ENCODE measurements around the gene RASGRF1. TPM values are rescaled to one million over a fixed set of nuclear protein-coding genes. Genes with fewer than 3 reads are reported as not detected.

Gene RASGRF1
- total RNA-seq, 4 donors from 2014 or later: 5.4 to 73.4 TPM; not detected in 2

GRCh38 chr15:79003301-79003700 lies 87.3 kb downstream of the RASGRF1 start:
- no peak for TF ChIP-seq POLR2A (IDR thresholded peaks at IDR 0.05)
- TF ChIP-seq, protein P1, sequence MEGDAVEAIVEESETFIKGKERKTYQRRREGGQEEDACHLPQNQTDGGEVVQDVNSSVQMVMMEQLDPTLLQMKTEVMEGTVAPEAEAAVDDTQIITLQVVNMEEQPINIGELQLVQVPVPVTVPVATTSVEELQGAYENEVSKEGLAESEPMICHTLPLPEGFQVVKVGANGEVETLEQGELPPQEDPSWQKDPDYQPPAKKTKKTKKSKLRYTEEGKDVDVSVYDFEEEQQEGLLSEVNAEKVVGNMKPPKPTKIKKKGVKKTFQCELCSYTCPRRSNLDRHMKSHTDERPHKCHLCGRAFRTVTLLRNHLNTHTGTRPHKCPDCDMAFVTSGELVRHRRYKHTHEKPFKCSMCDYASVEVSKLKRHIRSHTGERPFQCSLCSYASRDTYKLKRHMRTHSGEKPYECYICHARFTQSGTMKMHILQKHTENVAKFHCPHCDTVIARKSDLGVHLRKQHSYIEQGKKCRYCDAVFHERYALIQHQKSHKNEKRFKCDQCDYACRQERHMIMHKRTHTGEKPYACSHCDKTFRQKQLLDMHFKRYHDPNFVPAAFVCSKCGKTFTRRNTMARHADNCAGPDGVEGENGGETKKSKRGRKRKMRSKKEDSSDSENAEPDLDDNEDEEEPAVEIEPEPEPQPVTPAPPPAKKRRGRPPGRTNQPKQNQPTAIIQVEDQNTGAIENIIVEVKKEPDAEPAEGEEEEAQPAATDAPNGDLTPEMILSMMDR (IDR thresholded peaks at IDR 0.05): no peak

GRCh38 chr15:79002581-79002980 lies 88.0 kb downstream of the RASGRF1 start:
- Histone ChIP-seq H3K27ac (peak overlapping the region in 1 of 4 donors; percentile 72), H3K36me3 (no peaks in the 10 kb centered on the region), H3K4me1 (peaks cover 0 to 14% (median 11%) of the 10 kb centered on the region in 4 donors), H3K27me3 (no peaks in the 10 kb centered on the region), H3K9me3 (no peaks in the 10 kb centered on the region), H3K4me3 (no peak overlapping the region)
- TF ChIP-seq, protein P1 (IDR thresholded peaks at IDR 0.05): no peak
- no peak for TF ChIP-seq POLR2A (IDR thresholded peaks at IDR 0.05)
- DNase-seq: no peak

More at GRCh38 chr15:79003301-79003700, 87.3 kb downstream of the RASGRF1 start:
- DNase-seq: no peak
- no peaks in the 10 kb centered on the region for H3K9me3 ChIP-seq
- no peaks in the 10 kb centered on the region for H3K36me3 ChIP-seq
- H3K4me3 ChIP-seq: no peak overlapping the region
- H3K27ac ChIP-seq: peak overlapping the region in 1 of 4 donors; percentile 72
- H3K27me3 ChIP-seq: no peaks in the 10 kb centered on the region
- peaks cover 0 to 14% (median 11%) of the 10 kb centered on the region in 4 donors for H3K4me1 ChIP-seq

DNA sequence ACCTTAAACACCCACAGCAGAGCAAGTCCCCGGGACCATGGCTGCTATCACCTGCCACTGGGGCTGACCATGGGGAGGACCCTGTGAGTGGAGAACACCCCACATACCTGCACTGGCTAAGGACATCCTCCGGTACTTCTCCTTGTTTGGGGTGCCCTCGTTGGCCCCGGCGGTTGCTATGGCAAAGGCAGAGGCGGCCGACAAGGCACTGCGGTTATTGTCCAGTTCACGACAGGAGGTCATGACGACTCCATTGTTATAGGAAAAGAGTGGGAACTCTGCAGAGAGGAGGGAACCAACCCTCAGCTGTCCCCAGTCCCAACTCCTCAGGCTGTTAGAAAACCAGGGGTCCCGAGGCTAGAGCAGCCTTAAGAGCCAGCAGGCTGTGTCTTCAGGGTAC lies 90.9 kb downstream of the RASGRF1 start:
- no peak for DNase-seq
- Histone ChIP-seq H3K36me3 (no peaks in the 10 kb centered on the region), H3K27me3 (no peaks in the 10 kb centered on the region), H3K4me3 (no peak overlapping the region), H3K4me1 (peaks cover 0 to 8% (median 6%) of the 10 kb centered on the region in 4 donors), H3K9me3 (no peaks in the 10 kb centered on the region), H3K27ac (no peak overlapping the region)
- TF ChIP-seq, protein P1 (IDR thresholded peaks at IDR 0.05): no peak
- TF ChIP-seq POLR2A (IDR thresholded peaks at IDR 0.05): no peak

GRCh38 chr15:78998526-78998925 lies 92.1 kb downstream of the RASGRF1 start:
- H3K36me3 ChIP-seq: no peaks in the 10 kb centered on the region
- no peak overlapping the region for H3K27ac ChIP-seq
- peaks cover 0 to 2% (median 0%) of the 10 kb centered on the region in 4 donors for H3K4me1 ChIP-seq
- no peak overlapping the region for H3K4me3 ChIP-seq
- H3K27me3 ChIP-seq: no peaks in the 10 kb centered on the region
- DNase-seq: no peak
- H3K9me3 ChIP-seq: no peaks in the 10 kb centered on the region
- TF ChIP-seq POLR2A (IDR thresholded peaks at IDR 0.05): no peak
- TF ChIP-seq, protein P1 (IDR thresholded peaks at IDR 0.05): no peak

- H3K27me3 ChIP-seq: no peaks in the 10 kb centered on the region
- H3K27ac ChIP-seq: no peak overlapping the region
- no peaks in the 10 kb centered on the region for H3K36me3 ChIP-seq
- no peak for DNase-seq
- no peak for TF ChIP-seq POLR2A (IDR thresholded peaks at IDR 0.05)
- TF ChIP-seq, protein P1 (IDR thresholded peaks at IDR 0.05): no peak
- no peak overlapping the region for H3K4me3 ChIP-seq
- H3K9me3 ChIP-seq: no peaks in the 10 kb centered on the region
- H3K4me1 ChIP-seq: no peaks in the 10 kb centered on the region
These were observed 92.5 kb downstream of the RASGRF1 start for GRCh38 chr15:78997981-78998499.

- no peaks in the 10 kb centered on the region for H3K27me3 ChIP-seq
These were observed 93.7 kb downstream of the RASGRF1 start for GRCh38 chr15:78996894-78997275.

More at GRCh38 chr15:78996894-78997275, 93.7 kb downstream of the RASGRF1 start:
- Histone ChIP-seq H3K27ac (no peak overlapping the region), H3K4me3 (no peak overlapping the region), H3K36me3 (no peaks in the 10 kb centered on the region), H3K4me1 (no peaks in the 10 kb centered on the region), H3K9me3 (no peaks in the 10 kb centered on the region)
- DNase-seq: no peak
- no peak for TF ChIP-seq POLR2A (IDR thresholded peaks at IDR 0.05)
- TF ChIP-seq, protein P1 (IDR thresholded peaks at IDR 0.05): no peak
